ENCODE data around the gene NDUFS2.
A peak's percentile ranks its signal among the peaks of the same experiment; 100 is the strongest.
"Not testable (repeated sequence)": the region's sequence is repeated elsewhere in the genome, so short reads cannot be mapped to it uniquely, and the experiment has no call there.

Gene NDUFS2

DNA sequence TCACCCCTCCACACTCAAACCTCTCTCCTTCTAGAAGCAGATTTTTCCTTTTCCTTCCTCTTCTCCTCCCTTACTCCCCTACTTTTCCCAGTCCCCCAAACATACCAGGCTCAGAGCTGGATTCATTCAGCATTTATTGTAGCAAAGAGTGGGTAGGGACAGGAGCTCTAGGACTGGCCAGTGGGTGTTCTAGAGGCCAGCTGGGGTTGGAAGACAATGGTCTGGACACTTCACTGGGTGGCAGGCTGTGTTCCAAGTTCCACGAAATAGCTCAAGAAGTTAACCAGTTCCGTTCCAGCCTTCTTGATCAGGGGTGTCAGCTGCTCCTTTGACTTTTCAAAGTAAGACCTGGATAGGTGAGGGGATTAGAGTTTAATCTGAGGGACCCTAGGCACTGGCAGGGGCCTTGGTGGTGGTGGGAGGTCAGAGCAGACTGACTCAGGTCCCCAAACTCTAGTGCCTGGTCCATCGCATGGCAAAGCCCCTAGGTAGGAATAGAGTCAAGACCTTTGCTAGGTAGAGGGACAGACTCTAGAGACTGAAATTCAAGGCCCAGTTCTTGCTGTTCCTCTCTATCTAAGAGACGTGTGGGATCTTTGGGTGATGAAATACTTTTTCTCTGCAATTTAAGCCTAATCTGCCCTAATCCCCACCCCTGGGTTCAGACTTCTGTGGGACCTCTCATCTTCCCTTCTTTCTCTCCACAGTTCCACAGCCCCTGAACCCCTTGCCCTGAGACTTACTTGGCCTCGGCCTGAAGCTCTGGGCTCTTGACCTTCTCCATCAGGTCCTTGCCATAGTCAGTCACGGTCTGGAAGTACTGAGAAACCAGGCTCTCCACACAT is 20.2 kb downstream of the NDUFS2 start:
- no peak for DNase-seq

DNA sequence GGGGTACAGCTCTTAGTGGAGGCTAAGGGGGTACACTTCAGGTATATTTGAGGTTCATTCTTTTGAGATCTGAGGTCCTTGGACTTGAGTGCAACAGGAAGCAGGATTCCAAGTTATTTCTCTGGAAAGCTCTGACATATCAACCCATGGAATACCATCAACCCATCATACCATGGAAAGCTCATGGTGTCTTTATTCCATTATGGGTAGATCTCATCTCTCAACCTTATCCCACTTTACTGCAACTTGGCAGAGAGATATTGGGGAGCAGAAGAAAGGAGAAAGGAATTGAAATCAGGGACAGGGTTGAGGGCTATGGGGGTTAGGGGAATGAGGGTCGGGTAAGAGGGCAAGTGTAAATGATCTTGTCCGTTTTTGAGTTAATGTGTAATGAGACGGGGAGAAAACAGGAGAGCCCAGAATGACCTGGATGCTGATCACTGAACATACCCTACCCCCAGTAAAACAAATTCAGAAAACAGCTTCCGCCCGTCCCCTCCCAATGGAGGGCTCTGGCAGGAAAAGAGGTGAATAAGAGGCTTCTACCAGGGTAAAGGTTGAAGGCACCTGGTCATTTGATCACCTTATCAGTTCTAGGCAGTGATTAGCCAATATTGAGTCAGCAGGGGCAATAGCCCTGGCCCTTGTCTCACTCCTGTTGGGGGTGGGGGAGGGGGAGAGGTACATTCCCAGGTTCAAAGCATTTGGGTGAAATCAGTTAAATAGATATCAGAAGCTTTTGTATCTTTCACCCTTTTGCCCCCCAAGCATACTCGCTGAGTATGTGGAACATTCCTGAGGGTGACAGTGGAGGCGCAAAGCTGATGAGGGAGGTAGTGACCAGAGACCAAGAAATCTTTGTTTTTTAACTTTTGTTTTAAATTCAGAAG is 21.9 kb downstream of the NDUFS2 start:
- DNase-seq = no peak

DNA sequence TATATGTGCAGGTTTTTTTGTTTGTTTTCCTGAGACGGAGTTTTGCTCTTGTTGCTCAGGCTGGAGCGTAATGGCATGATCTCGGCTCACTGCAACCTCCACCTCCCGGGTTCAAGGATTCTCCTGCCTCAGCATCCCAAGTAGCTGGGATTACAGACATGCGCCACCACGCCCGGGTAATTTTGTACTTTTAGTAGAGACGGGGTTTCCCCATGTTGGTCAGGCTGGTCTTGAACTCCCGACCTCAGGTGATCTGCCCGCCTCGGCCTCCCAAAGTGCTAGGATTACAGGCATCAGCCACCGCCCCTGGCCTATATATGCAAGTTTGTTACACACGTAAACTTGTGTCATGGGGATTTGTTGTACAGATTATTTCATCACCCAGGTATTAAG is 22.5 kb downstream of the NDUFS2 start:
- not testable (repeated sequence) for DNase-seq

DNA sequence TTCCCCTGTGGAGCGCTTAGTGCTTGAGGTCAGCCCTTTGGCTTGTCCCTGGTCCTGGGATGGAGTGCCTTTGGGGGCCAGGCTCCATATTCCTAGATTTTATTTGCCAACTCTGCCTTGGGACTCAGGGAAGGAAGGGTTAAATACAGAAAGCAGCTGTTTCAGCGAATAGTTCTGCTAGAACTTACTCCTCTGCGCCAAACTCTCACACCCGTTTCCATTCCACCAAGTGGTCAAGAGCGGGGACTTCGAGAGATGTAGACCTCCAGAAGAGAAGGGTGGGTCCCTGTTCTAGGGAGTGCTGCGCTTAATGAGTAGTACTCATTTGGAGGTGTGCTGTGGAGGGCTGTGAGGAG is 23.0 kb downstream of the NDUFS2 start:
- DNase-seq = no peak

DNA sequence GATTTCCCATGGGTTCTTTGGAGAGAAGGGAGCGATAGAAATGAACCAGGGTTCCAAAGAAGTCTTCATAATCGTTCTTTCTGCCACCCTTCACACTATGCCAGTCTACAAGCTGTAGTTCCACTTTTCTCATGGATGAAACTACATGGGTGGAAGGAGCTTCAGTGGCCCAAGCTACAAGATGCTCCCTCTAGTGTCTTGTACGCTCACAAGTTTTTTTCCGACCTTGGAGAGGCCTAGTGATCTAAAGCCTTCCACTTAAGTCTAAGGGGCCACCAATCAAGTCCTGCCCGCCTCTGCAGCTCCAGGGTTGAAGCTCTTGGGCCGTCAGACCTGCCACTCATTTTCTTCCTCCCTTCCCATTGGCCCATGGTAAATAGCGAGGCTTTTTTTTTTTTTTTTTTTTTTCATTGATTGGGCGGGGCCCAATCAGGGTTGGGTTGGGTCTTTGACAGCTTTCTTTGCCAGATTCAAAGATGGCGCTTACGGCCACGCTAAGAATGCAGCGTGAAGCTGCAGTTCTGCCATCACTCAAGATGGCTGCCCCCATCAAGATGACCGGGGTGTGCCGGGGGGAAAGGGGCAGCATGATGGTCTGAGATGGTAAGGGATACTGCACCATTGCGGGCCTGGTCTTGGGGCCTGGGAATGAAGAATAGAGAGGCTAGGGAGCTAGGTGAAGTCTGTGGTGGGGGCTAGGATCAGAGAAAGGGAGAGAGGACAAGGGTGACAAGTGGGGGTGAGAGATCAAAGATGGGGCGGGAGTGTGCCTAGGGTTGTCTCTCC is 23.6 kb downstream of the NDUFS2 start, which contains the start of gene TOMM40L:
Gene TOMM40L, plus strand, starts transcription at position 527 of the 786 bp plus-strand sequence. CDS start 430 bp downstream, outside the sequence.
- peak; percentile 93 for DNase-seq

DNA sequence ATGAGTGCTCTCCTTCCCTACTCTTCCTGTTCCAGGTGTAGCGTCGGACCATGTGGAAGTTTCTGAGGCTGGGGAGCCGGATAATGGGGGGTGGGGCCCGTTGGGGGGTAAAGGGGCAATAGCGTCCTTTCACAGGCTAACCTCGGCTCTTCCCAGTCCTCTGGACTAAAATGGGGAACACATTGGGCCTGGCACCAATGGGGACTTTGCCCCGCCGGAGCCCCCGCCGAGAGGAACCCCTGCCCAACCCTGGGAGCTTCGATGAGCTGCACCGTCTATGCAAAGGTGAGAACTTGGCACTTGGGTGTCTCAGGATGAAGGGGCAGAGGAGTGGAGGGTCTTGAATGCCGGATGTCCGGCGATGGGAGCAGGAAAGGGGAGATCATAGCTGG is 24.1 kb downstream of the NDUFS2 start:
- no peak for DNase-seq

DNA sequence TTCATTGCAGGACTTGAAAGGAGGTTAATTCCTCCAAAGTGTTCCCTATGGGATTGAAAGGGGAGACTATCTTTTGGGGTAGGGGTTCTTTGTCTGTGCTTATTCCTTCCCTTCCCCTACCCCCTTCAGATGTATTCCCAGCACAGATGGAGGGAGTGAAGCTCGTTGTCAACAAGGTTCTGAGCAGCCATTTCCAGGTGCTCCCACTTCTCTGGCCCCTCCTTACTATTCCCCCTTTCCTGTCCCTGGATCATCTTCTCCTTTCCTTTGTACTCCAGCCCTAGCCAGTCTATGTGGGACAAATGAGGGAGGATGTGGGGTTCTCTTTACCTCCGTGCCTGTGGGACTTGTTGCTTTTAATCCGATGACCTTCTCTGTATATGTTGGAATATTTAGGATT is 24.6 kb downstream of the NDUFS2 start:
- DNase-seq = no peak

DNA sequence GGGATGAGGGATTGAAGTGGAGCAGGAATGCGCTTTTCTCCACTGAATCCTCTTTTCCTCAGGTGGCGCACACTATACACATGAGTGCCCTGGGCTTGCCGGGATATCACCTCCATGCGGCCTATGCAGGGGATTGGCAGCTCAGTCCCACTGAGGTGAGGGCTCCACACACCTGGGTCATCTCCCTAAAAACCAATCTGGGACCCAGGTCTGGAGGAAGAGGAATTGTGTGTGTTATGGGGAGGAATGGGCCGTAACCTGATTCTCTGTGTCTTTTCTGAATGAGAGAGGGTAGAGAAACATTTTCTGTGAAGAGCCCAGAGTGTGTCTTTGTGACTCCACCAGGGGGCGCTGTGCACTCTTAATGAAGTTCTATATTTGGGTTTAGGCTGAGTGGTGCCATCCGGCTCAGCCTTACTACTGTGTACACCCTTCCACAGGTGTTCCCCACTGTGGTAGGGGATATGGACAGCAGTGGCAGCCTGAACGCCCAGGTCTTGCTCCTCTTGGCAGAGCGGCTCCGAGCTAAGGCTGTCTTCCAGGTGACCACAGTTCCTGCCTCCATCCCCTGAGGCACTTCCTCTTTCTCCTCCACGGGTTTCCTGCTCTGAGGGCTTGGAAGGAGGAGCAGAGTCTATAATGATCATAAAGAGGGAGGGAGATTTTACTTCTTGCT is 25.2 kb downstream of the NDUFS2 start:
- DNase-seq = peak; percentile 55

DNA sequence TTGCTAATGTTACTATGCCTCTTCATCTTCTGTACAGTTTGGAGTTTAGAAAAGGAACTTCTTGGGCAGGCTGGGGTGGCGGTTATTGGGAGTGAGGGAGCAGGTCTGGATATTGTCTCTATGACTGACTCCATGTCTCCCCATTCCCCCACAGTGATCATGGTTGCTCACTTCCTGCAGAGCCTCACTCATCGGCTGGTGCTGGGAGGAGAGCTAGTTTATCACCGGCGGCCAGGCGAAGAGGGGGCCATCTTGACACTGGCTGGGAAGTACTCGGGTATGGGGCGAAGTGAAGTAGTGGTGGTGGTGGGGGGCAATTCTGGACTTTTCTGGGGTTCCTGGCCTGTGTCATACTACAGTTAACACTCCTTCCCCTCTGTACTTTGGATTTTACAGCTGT is 25.9 kb downstream of the NDUFS2 start:
- no peak for DNase-seq

DNA sequence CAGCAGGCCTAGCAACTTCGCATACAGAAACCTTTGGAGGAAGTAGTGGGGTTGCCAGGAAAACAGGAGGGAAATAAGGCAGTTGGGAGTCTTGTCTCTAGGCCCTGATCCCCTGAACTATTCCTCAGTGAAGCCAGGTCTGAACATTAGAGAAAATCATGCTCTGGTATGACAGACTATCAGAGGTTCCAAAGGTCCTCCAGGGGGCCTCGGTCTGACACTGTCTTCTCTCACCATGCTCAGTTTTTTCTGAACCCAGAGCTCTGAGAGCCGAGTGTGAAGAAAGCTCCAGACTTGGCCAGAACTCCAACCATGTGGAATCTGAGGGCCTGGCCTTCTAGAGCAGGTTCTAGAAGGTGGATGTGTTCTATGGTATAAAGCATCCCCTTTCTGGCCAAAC is 27.7 kb downstream of the NDUFS2 start:
- DNase-seq = no peak

DNA sequence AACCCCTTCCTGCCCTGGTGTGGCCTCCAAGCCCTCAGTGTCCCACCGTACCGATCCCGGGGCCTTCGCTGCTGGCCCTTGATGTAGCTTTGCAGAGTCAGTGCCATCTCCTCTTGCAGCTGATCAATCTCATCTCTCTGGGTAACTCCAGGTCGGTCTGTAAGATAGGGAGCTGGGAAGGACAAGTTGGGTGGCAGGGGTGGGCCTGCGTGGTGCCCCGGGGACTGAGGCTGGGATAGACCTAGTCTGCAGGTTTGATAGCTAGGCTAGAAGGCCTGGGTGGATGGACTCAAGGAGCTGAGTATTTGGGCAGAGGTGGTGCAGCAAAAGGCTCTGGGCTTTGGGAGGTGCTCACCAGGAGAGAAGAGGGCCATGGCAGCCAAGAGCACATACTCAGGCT is 28.6 kb downstream of the NDUFS2 start:
- no peak for DNase-seq

DNA sequence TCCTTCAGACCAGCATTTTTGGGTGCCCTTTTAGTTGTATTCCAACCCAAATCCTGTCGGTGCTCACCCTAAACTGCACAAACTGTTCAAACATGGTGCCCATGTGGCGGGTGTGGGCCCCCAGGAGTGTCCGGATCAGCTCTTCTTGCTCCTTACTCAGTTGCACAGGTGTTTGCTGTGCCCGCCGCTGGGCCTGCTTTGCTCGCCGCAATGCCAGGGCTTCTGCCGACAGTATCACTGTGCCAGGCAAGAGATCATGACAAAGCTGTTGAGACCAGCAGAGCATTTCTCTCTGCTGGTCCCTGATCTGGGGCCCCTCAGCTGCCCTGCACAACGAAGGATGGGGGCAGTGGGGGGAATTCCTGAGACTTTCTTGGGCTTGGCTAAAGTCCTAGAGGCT is 30.9 kb downstream of the NDUFS2 start:
- no peak for DNase-seq

DNA sequence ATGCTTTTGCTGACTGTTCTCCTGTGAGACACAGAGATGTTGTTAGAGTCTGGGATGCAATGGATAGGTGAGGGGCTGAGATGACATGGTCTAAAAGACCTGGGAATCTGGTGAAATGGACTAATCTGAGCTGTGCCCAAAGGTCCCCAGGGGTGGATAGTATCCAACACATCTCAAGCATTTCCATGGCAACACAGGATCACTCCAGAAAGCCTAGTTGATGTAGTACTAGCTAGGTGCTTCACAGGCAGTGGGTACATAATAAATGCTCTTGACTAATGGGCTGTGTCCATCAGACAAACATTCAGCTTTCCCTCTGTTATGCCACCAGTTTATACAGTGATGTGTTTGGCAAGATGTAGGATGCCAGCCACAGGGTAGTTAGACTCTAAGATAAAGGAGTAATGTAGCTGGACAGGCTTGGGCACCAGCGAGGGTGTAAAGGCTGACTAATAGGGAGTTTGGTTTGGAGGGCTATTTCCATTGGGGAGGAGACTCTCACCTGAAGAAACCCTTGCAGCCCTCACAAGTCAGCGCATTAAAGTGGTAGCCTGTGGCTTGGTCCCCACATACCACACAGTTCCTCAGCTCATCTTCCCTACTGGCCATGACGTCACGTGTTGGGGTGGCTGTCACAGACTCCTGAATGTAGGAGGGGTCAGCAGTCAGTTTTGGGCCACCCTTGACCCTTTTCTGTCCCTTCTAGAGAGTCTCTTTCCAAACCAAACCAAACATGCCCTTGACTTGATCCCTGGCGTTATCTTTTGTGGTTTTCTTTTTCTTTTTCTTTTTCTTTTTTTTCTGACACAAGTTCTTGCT is 34.0 kb downstream of the NDUFS2 start:
- DNase-seq = no peak

DNA sequence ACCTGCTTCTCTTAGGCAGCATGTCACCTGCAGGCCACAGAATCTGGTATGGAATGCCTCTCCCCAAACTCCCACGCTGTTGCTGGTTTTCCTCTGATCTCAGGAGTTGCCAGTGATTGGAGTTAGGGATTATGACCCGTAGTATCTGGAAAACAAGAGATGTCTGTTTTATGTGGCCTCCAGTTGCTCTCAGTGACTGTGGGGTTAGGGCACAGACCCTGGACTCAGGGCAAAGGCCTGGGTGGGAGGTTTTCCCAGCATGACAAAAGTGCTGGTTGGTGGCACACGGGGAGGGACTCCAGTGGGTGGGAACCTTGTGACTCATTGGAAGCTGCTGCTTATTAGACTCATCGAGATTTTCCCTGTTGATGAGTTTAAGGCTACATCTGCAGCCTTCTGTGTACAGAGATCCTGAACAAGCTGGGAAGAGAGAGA is 35.9 kb downstream of the NDUFS2 start, which contains the start of gene NR1I3:
Gene NR1I3, minus strand, starts transcription at position 165 of the 435 bp plus-strand sequence. CDS start 1,638 bp downstream, outside the sequence.
- no peak for DNase-seq

DNA sequence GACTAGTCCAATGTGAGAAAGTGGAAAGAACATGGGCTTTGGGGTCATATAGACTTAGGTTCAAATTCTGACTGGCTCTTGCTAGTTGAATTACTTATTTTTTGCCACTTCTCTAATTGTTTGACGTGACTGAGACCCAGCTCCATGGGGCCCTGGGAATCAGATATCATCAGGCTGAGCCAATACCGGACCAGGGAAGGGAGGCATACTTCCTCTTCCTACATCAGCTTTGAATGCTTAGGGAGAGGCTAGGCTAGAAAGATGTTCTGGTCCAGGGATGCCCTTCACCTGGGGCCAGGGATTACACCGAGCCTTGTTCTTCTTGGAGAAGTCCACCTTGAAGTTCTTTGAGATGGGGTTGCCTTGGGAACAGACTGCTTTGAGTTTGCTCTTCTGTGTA is 39.5 kb downstream of the NDUFS2 start:
- DNase-seq = no peak

DNA sequence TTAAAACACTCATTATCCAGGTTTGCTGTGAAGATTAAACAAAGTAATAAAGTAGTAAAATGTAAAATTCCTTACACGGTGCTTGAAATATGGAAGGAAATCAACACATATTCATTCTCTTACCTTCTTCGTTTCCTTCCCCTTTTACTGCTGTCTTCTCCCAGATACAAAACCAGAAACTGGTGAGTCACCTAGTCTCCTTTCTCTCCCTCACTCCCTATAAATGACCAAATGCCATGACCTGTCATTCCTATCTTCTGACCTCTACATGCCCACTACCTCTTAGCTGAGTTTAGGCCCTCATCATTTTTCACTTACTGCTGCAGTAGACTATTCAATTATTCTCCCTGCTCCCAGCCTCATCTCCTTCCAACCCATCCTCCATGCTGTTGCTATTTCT is 40.1 kb downstream of the NDUFS2 start:
- no peak for DNase-seq

DNA sequence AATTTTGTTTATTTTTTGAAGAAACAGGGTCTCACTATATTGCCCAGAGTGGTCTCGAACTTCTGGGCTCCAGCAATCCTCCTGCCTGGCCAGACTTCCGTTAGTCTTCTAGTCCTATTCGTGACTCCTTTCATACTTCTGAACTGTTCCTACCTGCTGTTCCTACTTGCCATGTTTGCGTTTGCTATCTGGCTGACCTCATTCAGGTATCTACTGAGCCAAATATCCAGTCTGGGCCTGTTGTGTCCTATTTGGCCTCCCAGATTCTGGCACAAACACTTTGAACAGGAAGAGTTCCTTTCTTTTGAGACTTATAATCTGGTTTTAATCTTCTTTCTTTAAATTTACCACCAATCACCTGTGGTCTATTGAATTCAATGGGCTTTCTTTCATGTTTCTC is 42.7 kb downstream of the NDUFS2 start:
- no peak for DNase-seq

DNA sequence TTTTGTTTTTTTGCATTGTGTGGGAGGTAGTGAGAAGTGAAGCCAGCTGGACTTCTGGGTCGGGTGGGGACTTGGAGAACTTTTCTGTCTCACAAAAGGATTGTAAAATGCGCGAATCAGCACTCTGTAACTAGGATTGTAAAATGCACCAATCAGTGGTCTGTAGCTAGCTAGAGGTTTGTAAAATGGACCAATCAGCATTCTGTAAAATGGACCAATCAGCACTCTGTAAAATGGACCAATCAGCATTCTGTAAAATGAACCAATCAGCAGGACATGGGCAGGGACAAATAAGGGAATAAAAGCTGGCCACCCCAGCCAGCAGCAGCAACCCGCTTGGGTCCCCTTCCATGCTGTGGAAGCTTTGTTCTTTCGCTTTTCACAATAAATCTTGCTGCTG is 47.9 kb downstream of the NDUFS2 start:
- not testable (repeated sequence) for DNase-seq

DNA sequence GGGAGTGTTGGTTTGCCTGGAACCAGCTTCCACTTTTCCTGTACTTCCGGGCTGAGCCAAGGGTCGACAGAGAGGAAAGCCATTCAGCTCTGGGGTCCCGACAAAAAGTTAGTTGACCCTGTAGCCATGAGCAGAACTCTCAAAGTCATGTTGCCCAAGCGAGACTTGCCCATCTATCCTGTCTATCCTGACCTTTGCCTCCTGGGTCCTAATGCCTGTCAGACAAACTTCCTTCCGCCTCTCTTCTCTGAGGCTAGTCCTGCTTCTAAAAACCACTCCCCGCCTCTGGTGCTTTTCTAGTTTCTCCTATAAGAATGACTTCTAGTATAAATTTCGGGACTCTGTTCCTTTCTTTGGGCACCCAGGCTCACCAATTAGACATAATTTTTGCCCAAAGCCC is 48.7 kb downstream of the NDUFS2 start:
- no peak for DNase-seq

DNA sequence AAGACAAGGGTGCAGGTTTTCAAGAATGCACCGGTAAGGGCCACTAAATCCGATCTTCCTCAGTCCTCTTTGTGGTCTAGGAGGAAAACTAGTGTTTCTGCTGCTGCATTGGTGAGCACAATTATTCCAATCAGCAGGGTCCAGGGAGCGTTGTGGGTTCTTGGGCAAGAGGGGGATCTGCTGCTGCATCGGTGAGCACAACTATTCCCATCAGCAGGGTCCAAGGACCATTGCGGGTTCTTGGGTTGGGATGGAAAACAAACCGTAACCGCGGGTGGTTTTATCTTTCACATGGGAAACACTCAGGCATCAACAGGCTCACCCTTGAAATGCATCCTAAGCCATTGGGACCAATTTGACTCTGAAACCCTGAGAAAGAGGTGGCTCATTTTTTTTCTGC is 49.4 kb downstream of the NDUFS2 start:
- no peak for DNase-seq

DNA sequence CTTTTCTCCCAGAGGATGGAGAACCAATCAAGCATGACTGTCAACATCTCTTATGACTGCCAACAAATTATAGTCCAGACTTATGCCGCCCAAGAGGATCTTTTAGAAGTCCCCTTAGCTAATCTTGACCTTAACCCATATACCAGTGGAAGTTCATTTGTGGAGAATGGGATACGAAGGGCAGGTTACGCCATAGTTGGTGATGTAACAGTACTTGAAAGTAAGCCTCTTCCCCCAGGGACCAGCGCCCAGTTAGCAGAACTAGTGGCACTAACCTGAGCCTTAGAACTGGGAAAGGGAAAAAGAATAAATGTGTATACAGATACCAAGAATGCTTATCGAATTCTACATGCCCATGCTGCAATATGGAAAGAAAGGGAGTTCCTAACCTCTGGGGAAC is 53.1 kb downstream of the NDUFS2 start:
- not testable (repeated sequence) for DNase-seq

All from NCI-H2171 (cell line).